CD4-positive, alpha-beta T cell treated with Interleukin-15 for 4 hours (primary cell): Measurements from ENCODE around the gene WNK1.
"Not testable (repeated sequence)": the region's sequence is repeated elsewhere in the genome, so short reads cannot be mapped to it uniquely, and the experiment has no call there.

ENCODE experiments used
- DNase-seq: peaks from one replicate; pipeline ENCODE4 v3.0.0-alpha.2; 2020; ENCODE audit warnings: low spot score

Gene WNK1

GRCh38 chr12:779745-780734 lies 27.7 kb downstream of the WNK1 start:
- peak; percentile 21 for DNase-seq

GRCh38 chr12:780750-781379 lies 28.5 kb downstream of the WNK1 start:
- no peak for DNase-seq

DNA sequence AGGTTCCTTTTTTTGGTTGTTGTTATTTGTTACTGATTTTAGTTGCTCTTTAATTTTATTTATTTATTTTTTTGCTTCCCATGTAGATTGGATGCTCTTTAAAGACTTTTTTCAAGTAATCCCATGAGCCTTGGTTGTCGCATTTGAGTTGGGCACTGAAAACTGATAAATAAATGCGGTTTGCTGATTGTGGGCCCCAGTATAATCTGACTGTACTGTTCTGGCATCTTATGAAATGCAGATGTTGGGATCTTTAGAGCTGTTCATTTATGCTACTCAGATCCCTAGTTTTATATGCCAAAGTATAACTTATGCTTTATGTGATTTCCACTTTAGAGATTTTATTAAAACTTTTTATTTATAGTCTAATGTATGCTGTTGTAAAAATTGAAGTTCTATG lies 33.3 kb downstream of the WNK1 start:
- DNase-seq, result no peak

DNA sequence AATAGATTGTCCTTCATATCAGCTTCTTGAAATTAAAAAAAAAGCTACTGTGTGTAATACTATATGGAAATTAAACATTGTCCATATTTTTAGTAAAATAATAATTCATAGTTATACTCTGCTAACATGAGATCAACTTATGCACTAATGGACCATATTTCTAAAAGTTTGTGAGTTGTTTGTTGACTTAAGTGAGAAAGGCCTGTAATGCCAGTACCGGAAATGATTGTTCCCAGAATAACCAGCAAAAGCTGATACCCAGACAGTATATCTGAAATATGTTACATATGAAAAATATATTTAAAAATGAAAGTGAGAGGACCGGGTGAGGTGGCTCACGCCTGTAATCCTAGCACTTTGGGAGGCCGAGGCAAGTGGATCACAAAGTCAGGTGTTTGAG lies 35.9 kb downstream of the WNK1 start:
- no peak for DNase-seq

DNA sequence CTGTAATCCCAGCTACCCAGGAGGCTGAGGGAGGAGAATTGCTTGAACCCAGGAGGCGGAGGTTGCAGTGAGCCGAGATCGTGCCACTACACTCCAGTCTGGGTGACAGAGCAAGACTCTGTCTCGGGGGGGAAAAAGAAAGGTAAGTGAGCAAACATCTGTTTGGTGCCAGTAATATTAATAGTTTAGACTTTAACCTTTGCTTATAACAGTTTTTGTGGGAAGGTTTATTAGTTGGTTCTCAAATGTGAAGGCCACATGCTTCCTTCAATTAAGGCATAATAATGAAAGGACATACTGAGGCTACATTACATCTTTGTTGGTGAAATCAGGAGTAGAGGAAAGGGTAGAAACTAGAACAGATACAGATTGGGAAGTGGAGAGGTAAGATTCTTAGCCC lies 36.4 kb downstream of the WNK1 start:
- DNase-seq, result not testable (repeated sequence)

DNA sequence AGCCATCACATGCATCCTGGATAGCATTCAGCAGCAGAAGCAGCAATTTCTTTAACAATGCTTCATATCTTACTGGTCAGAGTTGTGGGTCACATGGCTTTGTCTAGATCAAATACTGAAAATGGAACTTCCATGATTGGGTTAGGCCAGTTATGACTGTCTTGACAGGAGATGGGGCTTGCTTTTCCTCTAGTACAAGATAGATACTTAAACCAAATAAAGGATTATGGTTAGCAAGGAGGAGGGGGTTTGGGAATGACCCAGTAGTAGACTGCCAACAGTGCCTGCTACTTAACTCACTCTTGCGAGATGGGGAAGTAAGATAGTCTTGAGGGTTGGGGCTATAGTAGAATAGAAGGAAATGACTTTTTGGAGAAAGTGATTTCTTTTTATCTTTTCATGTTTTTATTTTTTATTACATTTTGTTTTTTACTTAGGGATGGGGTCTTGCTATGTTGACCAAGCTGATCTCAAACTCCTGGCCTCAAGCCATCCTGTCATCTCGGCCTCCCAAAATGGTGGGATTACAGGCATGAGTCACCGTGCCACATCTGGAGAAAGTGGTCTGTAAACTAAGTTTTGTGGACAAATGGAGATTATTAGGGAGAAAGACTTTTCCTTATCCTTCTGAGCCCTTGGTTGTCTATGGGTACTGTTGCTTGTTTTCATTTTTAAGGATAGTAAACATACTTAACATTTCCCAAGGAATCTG lies 37.6 kb downstream of the WNK1 start:
- DNase-seq, result no peak

DNA sequence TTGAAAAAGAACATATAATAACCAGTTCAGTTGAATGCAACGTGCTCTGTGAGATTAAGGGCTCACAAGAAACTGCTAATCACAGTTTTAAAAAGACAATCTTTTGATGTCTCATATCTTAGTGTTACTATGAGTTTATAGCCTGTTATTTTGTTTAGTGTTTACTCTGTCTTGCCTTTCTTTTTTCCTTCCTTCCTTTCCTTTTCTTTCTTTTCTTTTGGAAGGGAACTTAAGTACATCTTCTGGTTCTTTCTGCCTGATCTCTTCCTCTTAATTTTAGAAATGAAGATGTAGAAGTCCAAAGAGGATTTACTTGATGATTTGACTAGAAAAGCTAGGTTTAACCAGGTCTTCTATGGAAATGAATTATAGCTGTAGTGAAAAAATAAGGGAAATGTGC lies 38.2 kb downstream of the WNK1 start:
- no peak for DNase-seq

GRCh38 chr12:793037-793436 lies 40.7 kb downstream of the WNK1 start:
- no peak for DNase-seq

GRCh38 chr12:793711-794110 lies 41.3 kb downstream of the WNK1 start:
- no peak for DNase-seq

- peak; percentile 70 for DNase-seq
Measured at GRCh38 chr12:795305-795704, 42.9 kb downstream of the WNK1 start.

DNA sequence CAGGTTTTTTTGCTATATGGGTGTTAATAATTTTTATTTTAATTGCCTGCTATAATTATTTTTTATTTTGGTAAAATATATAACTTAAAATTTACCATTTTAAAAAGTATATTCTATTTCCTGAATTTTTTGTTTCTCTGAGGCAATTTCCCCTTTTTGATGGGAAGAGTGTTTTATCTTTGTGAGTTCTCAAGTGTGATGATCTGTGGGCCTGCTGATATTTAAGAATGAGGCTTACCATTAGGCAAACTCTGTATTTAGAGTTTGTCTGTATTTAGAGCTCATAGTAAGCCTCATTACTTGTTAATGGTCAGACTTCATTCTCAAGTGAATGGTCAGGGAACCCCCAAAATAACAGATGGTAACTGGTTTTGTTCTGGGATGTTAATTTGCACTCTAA lies 48.0 kb downstream of the WNK1 start:
- DNase-seq, result no peak

DNA sequence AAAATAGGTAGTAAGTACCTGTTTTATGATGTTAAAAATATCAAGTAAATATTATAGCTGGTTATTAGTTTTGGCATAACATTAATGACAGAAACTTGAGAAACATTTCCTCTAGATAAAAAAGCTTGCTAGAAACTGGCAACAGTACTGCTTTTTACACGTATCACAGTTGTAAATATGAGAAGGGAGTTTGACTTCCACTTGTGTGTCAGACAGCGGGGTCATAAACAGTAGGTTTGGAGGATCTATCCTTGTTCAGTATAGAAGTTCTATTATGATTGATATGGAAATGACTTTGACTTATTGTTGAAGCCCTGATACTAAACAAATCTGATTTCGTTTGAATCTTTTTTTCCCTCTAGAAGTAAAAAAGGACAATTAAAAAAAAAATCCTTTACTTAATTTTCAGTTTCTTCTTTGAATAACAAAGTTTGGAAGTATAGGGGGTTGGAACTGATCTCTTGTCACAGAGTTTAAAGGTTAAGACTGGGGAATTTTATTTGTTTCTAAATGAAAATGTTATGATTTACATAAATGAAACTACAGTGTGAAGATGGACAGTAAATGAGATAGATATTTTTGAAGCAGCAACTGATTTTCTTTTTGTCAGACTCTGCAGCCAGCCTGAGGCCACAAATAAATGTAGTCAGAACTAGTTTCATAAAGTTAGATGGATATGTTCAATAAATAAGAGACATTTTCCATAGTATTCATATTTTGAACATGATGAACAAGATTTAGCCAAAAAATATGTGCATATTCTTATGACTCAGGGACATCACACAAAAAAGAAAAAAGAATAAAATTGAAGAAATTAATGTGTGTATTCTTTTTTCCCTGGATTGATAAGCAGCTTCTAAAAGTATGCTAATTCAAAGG lies 50.1 kb downstream of the WNK1 start:
- DNase-seq, result no peak

DNA sequence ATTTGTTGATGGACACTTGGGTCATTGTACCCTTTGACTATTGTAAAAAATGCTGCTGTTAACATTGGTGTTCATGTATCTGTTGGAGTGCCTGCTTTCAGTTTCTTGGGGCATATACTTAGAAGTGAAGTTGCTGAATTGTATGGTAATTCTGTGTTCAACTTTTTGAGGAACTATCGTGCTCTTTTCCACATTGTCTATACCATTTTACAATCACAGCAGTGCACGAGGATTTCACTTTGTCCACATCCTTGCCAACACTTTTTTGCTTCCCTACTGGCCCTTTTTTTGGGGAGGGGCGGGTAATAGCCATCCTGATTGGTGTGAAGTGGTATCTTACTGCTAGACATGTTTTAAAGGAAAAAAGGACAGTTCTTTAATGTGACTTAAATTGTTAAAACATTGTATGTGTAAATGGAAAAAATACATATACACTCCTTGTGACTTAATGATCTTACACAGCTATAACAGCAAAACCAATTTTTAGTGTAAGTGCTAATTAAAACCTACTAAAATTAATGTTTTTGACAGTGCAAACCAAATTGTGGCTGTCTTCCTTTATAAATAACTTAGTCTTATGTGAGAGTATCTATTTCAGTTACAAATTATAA lies 52.7 kb downstream of the WNK1 start:
- no peak for DNase-seq

DNA sequence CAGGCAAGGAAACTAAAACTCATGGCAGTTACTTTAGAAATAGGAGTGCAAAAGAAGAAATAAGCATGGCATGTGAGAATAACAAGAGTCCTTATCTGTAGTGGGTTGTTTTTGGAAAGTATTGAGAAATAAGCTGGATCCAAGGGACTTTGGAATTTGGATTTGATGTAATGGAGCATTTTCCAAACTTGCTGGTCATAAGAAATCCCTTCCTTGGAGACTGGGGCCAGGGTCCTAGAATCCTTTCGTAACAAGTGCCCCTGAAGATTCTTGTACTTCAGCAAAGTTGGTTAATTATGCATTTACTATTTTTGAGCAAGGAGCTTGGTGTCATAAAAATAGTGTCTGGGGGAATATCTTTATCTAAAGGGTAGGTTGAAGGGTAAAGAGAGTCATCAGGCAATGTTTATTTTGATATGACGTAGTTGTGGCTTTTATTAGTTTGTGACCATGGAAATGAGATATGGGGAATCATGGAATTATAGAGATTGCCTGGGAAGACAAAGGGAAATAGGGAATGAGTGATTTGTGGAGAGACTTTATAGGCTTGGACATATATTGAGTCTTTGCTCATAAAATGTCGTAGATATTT lies 53.9 kb downstream of the WNK1 start:
- DNase-seq, result no peak

DNA sequence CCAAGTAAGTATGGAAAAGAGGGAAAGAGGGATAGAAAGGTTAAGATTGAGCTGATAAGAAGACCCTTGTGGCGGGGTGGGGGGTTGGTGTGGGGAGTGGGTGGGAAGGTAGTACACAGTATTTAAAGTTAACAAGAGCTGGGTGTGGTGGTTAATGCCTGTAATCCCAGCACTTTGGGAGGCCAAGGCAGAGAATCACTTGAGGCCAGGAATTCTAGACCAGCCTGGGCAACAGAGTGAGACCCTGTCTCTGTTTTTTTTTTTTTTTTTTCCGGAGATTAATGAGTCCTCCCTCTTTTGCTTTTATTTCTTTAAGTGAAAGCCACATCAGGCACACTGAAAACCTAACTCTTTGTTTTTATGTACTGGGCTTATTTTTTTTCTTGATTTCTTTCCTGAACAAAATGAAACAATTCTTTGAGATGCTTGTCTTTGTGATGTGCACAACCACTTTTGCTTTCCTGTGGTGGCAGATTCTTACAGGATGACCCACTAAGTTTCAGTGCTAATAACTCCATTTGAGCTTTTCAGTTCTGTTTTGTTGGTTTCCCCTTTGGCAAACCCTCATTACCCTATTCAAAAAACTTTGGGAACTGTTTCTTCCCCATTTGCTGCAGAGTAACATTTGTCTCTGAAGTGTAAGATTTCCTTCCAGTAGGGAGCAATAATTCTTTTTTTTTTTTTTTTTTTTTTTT lies 54.8 kb downstream of the WNK1 start:
- DNase-seq, result peak; percentile 22

DNA sequence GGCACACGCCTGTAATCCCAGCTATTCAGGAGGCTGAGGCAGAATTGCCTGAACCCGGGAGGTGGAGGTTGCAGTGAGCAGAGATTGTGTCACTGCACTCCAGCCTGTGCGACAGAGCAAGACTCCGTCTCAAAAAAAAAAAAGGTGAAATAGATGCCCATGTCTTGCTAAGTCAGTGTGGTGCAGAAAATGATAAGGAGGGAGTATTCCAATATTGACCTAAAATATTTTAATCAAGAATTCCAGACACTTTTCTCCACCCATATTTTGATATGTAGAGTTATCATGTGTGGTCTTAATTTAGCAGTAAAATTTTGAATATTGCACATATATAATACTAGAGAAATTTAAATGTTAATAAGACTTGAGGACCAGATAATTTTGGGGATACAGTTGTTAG lies 57.7 kb downstream of the WNK1 start:
- DNase-seq, result no peak

DNA sequence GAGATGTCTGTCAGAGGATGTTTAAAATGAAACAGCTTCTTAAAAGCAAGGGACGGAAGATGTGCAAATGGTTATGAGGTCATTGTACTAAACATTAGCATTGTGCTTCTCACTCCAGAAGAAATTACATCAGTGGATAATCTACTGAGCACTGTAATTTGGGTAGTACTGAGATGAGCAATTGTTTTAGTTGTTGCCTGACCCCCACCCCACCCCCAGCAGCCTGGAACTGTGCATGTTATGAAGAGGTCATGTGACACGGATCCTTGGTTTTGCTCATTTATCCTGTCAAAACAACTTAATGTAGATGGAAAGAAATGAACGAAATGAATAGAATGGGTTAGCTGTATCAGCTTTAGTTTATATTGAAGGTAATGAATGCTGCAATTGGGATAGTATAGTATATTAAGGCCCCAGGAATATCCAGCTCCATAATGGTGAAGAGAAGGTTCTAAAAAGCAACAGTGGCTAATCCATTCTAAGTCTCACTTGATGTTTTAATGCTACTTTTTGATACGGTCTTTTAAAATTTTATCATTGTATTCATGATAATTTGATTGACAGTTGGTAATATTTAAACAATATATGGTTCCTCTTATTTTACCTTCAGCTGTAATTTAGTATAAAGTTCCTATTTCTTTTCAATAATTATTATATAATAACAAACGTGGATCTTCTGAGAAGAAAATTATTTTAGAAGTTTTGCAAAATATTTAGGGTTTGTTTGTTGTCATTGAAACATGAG lies 58.5 kb downstream of the WNK1 start:
- no peak for DNase-seq

- DNase-seq, result no peak
Measured at GRCh38 chr12:812950-813349, 60.6 kb downstream of the WNK1 start.

DNA sequence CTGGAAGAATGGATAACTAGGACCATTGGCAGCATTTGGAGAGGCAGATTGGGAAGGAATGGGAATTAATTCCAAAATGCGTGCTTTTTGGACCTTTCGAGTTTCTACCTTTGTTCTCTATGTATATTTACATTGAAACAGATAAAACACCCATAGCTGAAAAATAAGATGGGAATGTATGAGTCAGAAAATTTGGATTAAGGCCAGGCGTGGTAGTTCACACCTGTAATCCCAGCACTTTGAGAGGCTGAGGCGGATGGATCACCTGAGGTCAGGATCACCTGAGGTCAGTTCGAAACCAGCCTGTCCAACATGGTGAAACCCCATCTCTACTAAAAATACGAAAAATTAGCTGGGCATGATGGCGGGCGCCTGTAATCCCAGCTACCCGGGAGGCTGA lies 65.1 kb downstream of the WNK1 start:
- not testable (repeated sequence) for DNase-seq
